K562 (cell line): ENCODE results near the gene VIPR1. TPM values are rescaled to one million over a fixed set of nuclear protein-coding genes. Genes with fewer than 3 reads are reported as not detected.

Experiments used
- ATAC-seq: fragments of 200-7000 bp; cut with Tn5 transposase; 3 replicates; pipeline ENCODE4 v1.9.1; 2020; ENCODE audit warnings: moderate library complexity
- BruUV-seq: library from RNA; stranded (reverse); fragments of 400-500 nt; replicated peaks from 2 replicates; lab custom pipeline; 2021; lab: Mats Ljungman, UMichigan
- CTCF ChIA-PET: fragments of 300-600 bp; formaldehyde crosslinking; extraction: SDS; loops from one replicate; lab custom pipeline; 2021; ENCODE audit warnings: low intra/inter-chr PET ratio; lab: Yijun Ruan, JAX
- POLR2A ChIA-PET: fragments of 300-600, 350-650 bp; sonication (Branson Sonifier 250); formaldehyde crosslinking; extraction: SDS; loops from one replicate; lab custom pipeline; 2021; ENCODE audit warnings: antibody characterized with exemption, inconsistent platforms; lab: Yijun Ruan, JAX
- DNase-seq, 4 experiments: peaks; one replicate each; pipeline versions ENCODE4 v3.0.0 to v3.0.0-alpha.2; 2011 to 2018; ENCODE audit warnings: low spot score in 3 of 4, mixed read lengths in 3 of 4; ENCODE audit errors: extremely low read depth in 1 of 4
- FAIRE-seq: peaks from 2 replicates; lab custom pipeline; 2011; peaks lifted over from hg19 to GRCh38; lab: Jason Lieb, UNC
- H2AFZ ChIP-seq: 2 replicates; pipeline ENCODE4 v1.6.0; 2011; ENCODE audit warnings: low read depth, low read length, control low read depth, inconsistent platforms
- H3K27ac ChIP-seq: fragments of 200-600 bp; 3 replicates; pipeline ENCODE4 v1.8.0; 2011; ENCODE audit warnings: low read depth, mild to moderate bottlenecking, control low read depth, inconsistent platforms, low read length, moderate library complexity, mixed read lengths; ENCODE audit errors: extremely low read depth
- H3K27me3 ChIP-seq, 2 experiments: fragments of 300-600 bp in 1 of 2; 2 replicates in 1 of 2; 3 replicates in 1 of 2; pipeline versions ENCODE4 v1.6.0 to v1.8.0; 2011; ENCODE audit warnings: inconsistent platforms in 2 of 2, low read length in 2 of 2, mild to moderate bottlenecking in 1 of 2, mixed read lengths in 1 of 2, moderate library complexity in 1 of 2; ENCODE audit not compliant: control insufficient read depth in 2 of 2, insufficient read depth in 2 of 2
- H3K36me3 ChIP-seq: fragments of 300-600 bp; 3 replicates; pipeline ENCODE4 v1.8.0; 2011; ENCODE audit warnings: mild to moderate bottlenecking, low read length, inconsistent platforms; ENCODE audit not compliant: control insufficient read depth, insufficient read depth
- H3K4me1 ChIP-seq, 2 experiments: fragments of 200-600 bp in 1 of 2; replicated peaks in 1 of 2; 2 replicates in 1 of 2; 3 replicates in 1 of 2; pipeline versions ENCODE4 v1.5.1 to v1.8.0; 2011; ENCODE audit warnings: inconsistent platforms in 2 of 2, low read length in 2 of 2, mild to moderate bottlenecking in 1 of 2, mixed read lengths in 1 of 2, moderate library complexity in 1 of 2; ENCODE audit not compliant: control insufficient read depth in 2 of 2, insufficient read depth in 2 of 2
- H3K4me2 ChIP-seq: 2 replicates; pipeline ENCODE4 v1.6.1; 2011; ENCODE audit warnings: low read length, control low read depth, inconsistent platforms, mixed read lengths; ENCODE audit not compliant: insufficient read depth
- H3K4me3 ChIP-seq: fragments of 200-600 bp; sonication (generic), shearing (Covaris generic); 2 replicates; pipeline ENCODE4 v1.5.1; 2016; ENCODE audit warnings: control low read depth, inconsistent platforms
- H3K79me2 ChIP-seq: fragments of 200-600 bp; 3 replicates; pipeline ENCODE4 v1.8.0; 2011; ENCODE audit warnings: low read length, inconsistent platforms; ENCODE audit not compliant: control insufficient read depth, insufficient read depth
- H3K9ac ChIP-seq, 2 experiments: 2 replicates each; pipeline versions ENCODE4 v1.6.0 to v1.6.1; 2011; ENCODE audit warnings: low read depth in 2 of 2, low read length in 2 of 2, control low read depth in 1 of 2, inconsistent platforms in 1 of 2, mild to moderate bottlenecking in 1 of 2, mixed read lengths in 1 of 2; ENCODE audit not compliant: insufficient read depth in 1 of 2
- H3K9me1 ChIP-seq: one replicate; pipeline ENCODE4 v1.6.0; 2011; ENCODE audit warnings: inconsistent platforms, mild to moderate bottlenecking, low read length, moderate library complexity; ENCODE audit not compliant: control insufficient read depth, insufficient read depth
- H3K9me3 ChIP-seq: replicated peaks from 2 replicates; pipeline ENCODE4 v1.5.1; 2011; ENCODE audit warnings: low read depth, low read length, inconsistent platforms; ENCODE audit not compliant: control insufficient read depth, insufficient read depth
- H4K20me1 ChIP-seq: replicated peaks from 2 replicates; pipeline ENCODE4 v1.6.1; 2011; ENCODE audit warnings: low read length, inconsistent platforms, mixed read lengths; ENCODE audit not compliant: control insufficient read depth, insufficient read depth
- CBX3 ChIP-seq, 2 experiments: IDR thresholded peaks; 1 replicate in 1 of 2; 2 replicates in 1 of 2; pipeline ENCODE4 v1.6.1; 2012; ENCODE audit warnings: inconsistent platforms in 2 of 2, low read length in 2 of 2, borderline replicate concordance in 1 of 2, control low read depth in 1 of 2
- FIP1L1 ChIP-seq: fragments of 200-400 bp; formaldehyde crosslinking; IDR thresholded peaks from 2 replicates; pipeline ENCODE4 v1.6.1; 2018; ENCODE audit warnings: mild to moderate bottlenecking, low read depth, low read length; ENCODE audit not compliant: poor library complexity, severe bottlenecking
- POLR3A ChIP-seq: IDR thresholded peaks from 2 replicates; pipeline ENCODE4 v1.6.1; 2011; ENCODE audit warnings: borderline replicate concordance, mild to moderate bottlenecking, moderate library complexity; ENCODE audit not compliant: insufficient read length, insufficient read depth; ENCODE audit errors: extremely low read depth
- ZNF77 ChIP-seq: fragments of 250-450 bp; sonication (Bioruptor Pico); IDR thresholded peaks from 2 replicates; pipeline ENCODE4 v1.5.0; 2020
- WGBS: fragments of 100-300 bp; shearing (Covaris generic); methylation state at CpG from one replicate; pipeline ENCODE4 v1.1.6; 2016; ENCODE audit warnings: low coverage, mixed read lengths; ENCODE audit not compliant: insufficient coverage; ENCODE audit errors: missing lambda C conversion rate; 5-methylcytosine and 5-hydroxymethylcytosine counted together
- in situ Hi-C: fragments of 300-500 bp; cut with MboI; formaldehyde crosslinking; loops from 4 replicates; pipeline ENCODE4 v1.15.0; 2018; ENCODE audit warnings: inconsistent platforms, mixed read lengths
- intact Hi-C: fragments of 100-400 bp; cut with micrococcal nuclease; formaldehyde crosslinking; loops from 2 replicates; pipeline ENCODE4 v1.14.2; 2022
- polyA plus RNA-seq, 8 experiments: library from polyadenylated mRNA; depleted of rRNA in 4 of 8; stranded (reverse) in 5 of 8; unstranded in 3 of 8; fragments of >200 nt; fragmentation: Nextera tagmentation in 2 of 8; fragmentation: Illumina TruSeq in 1 of 8; extraction: Ambion mirVana in 2 of 8; extraction: Trizol in 1 of 8; gene quantifications; 2 replicates each; pipeline versions ENCODE4 v1.2.1 to v1.2.3, GENCODE V29; 2011 to 2014; ENCODE audit warnings: inconsistent platforms in 1 of 8, missing spikeins in 1 of 8
- total RNA-seq, 7 experiments: library from RNA; depleted of rRNA in 6 of 7; stranded (reverse); fragments of >200 nt in 6 of 7; fragmentation: Illumina TruSeq in 2 of 7; extraction: Trizol in 2 of 7; gene quantifications; 2 replicates each; pipeline versions ENCODE4 v1.2.1 to v1.2.3, GENCODE V29; 2011 to 2021; ENCODE audit warnings: low replicate concordance in 1 of 7

Gene VIPR1
- total and polyA plus RNA-seq, 9 of the 15 experiments (the other 6 are each of a cell fraction or from before 2014, with no cell fraction given): 0.04 to 0.38 (median 0.12) TPM; not detected in 3

DNA sequence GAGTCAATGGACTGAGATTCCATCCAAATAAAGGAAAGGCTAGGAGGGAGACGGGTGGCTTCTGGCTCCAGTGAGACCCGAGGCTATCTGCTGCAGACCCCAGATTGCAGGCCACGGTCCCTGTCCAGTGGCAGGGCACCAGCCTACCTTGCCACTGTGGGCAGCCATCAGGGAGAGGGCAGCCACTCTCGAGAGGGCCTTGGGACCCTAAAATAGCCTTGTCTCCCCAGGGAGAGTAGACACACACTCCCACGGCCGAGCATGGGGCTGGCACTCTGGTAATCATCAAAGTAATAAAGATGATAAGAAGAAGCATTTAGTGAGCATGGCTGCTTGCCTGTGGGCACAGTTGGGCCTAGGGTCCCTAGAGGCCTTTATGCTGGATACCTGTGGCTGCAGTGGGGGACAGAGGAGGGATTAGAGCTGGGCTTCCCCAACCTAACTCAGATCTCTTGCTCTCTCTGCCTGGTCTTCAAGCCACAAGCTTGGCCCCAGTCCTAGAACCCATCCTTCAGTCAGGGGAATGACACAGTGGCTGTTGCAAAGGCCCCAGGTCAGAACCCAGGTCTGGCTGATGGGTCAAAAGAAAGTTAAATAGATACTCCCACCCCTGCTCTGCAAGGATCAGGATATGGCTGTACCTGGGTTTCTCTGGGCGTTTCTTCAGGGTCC, 9.2 kb upstream of the VIPR1 start:
- no peak overlapping the region for H3K4me3 ChIP-seq
- peaks cover 7 to 17% of the 10 kb centered on the region in 2 experiments for H3K27me3 ChIP-seq
- no TSS peak for BruUV-seq
- H3K4me1 ChIP-seq: peaks cover 0 to 3% of the 10 kb centered on the region in 2 experiments; a peak in 1 of 5 replicates
- FAIRE-seq (no peak), ATAC-seq (no peak), DNase-seq (no peak)
- no peak overlapping the region for H3K27ac ChIP-seq
- no peak overlapping the region for H3K4me2 ChIP-seq
- 5% methylated on average over 7 of the region's 7 CpGs for WGBS
- no peak overlapping the region for H2AFZ ChIP-seq
- intact Hi-C loops (no loop called here), in situ Hi-C loops (no loop called here)
- H3K79me2 ChIP-seq: no peaks in the 10 kb centered on the region
- ChIA-PET POLR2A (no interaction called here), CTCF (no interaction called here)
- H4K20me1 ChIP-seq: 0 out of 2 replicates have a peak, but pooled peaks cover 3% of the 10 kb centered on the region
- no peaks in the 10 kb centered on the region for H3K36me3 ChIP-seq
- H3K9me3 ChIP-seq: no peaks in the 10 kb centered on the region
- H3K9ac ChIP-seq: no peak overlapping the region
- no peaks in the 10 kb centered on the region for H3K9me1 ChIP-seq
- no peak for TF ChIP-seq ZNF77 (CRISPR knock-in tag)

DNA sequence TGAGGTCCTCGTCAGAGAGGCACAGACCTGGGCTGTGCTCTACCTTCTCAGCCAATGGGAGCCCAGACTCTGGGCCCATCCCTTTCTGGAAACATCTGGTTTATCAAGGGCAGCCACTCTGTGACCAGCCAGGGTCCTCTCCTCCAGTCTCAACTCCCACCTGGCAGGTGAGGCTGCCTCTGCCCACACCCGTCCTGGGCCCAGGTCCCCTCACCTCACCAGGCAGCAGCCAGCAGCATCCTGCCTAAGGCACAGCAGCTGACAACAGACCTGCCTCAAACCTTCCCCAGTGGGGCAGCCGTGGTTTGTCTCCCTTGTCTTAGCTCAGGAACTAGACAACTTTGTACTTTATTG, 8.7 kb upstream of the VIPR1 start:
- TF ChIP-seq POLR3A (no peak), FIP1L1 (no peak), CBX3 (IDR thresholded peaks at IDR 0.05; ENCODE audit: borderline replicate concordance in 1 of 2, low read length in 2 of 2) (no peak)
- no TSS peak for BruUV-seq
- Histone ChIP-seq H4K20me1 (0 out of 2 replicates have a peak, but pooled peaks cover 3% of the 10 kb centered on the region), H2AFZ (no peak overlapping the region), H3K27ac (no peak overlapping the region), H3K9me1 (no peaks in the 10 kb centered on the region), H3K27me3 (peaks cover 10 to 22% of the 10 kb centered on the region in 2 experiments), H3K4me2 (no peak overlapping the region), H3K79me2 (no peaks in the 10 kb centered on the region), H3K4me1 (peaks cover 0 to 3% of the 10 kb centered on the region in 2 experiments; a peak in 1 of 5 replicates), H3K9me3 (no peaks in the 10 kb centered on the region), H3K9ac (no peak overlapping the region), H3K36me3 (no peaks in the 10 kb centered on the region), H3K4me3 (no peak overlapping the region)
- ChIA-PET POLR2A (interaction anchor here (1.0 kb wide), 1 partner anchor 56 kb away, joined by 4 read pairs; no protein-coding TSS in a partner anchor), CTCF (no interaction called here)
- in situ Hi-C loops (no loop called here), intact Hi-C loops (no loop called here)
- DNase-seq (no peak), FAIRE-seq (no peak), ATAC-seq (peak; percentile 30; the same call in 1 of the 3 replicates)
- WGBS: 2% methylated on average over 3 of the region's 3 CpGs
